Omental fat pad (tissue), 4 donors: ENCODE measurements around the gene DAGLB. TPM values are rescaled to one million over a fixed set of nuclear protein-coding genes. Genes with fewer than 3 reads are reported as not detected.
"Not testable (repeated sequence)": the region's sequence is repeated elsewhere in the genome, so short reads cannot be mapped to it uniquely, and the experiment has no call there.

Experiments
- ATAC-seq: fragments of 150-250 bp; one replicate; pipeline ENCODE4 v1.9.1; 2016; ENCODE audit warnings: mild to moderate bottlenecking, moderate library complexity; ENCODE audit not compliant: low FRiP score
- DNase-seq: peaks from one replicate; pipeline ENCODE4 v3.0.0-alpha.2; 2019; ENCODE audit warnings: low spot score
- CTCF ChIP-seq, 3 donors: fragments of 450-650 bp; IDR thresholded peaks; one replicate each; pipeline ENCODE4 v1.5.1; 2016 to 2017; ENCODE audit warnings: antibody characterized with exemption in 3 of 3, mild to moderate bottlenecking in 3 of 3, moderate library complexity in 2 of 3
- total RNA-seq, 4 donors: library from RNA; depleted of rRNA; stranded (reverse); fragments of >200 nt; gene quantifications; one replicate each; pipeline ENCODE4 v1.1.0, GENCODE V29; 2016

Gene DAGLB
- total RNA-seq, 4 donors from 2014 or later, result 10.7 to 25.9 (median 16.3) TPM

- no peak for TF ChIP-seq CTCF (IDR thresholded peaks at IDR 0.05)
- no peak for ATAC-seq
- no peak for DNase-seq
Observed at GRCh38 chr7:6380310-6381095, 67.3 kb downstream of the DAGLB start.

DNA sequence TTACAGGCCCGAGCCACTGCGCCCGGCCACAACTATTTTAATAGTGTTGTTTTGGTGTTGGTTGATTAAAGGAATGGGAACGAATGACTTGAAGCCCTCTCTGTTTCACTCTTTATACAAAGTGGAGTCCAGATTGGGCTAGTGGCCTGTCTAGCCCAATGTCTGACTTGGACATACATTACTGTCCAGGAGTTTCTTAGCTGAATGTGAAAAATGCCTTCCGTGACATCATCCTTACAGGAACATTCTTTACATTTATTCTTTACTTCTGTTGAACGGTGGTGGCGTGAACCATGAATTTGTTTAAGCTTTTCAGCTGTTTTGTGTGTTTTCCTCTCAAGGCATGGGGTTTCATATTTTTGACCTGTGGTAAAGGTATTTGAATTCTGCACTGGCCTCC is 67.9 kb downstream of the DAGLB start:
- DNase-seq (no peak), ATAC-seq (no peak)
- no peak for TF ChIP-seq CTCF (IDR thresholded peaks at IDR 0.05)

DNA sequence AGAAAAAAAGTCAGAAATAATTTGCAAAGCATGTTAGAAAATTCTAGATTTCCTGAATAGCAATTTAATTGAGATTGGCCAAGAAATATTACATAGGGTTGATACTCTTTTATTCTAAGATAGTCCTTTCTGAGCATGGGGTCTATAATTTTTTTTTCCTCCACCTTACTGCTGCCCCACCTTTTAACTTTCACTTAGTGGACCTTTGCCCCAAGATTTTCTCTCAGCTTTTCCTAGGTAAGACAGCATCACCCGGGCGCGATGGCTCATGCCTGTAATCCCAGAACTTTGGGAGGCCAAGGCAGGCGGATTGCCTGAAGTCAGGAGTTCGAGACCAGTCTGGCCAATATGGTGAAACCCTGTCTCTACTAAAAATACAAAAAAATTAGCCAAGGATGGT is 69.2 kb downstream of the DAGLB start:
- DNase-seq, ATAC-seq: not testable (repeated sequence)

DNA sequence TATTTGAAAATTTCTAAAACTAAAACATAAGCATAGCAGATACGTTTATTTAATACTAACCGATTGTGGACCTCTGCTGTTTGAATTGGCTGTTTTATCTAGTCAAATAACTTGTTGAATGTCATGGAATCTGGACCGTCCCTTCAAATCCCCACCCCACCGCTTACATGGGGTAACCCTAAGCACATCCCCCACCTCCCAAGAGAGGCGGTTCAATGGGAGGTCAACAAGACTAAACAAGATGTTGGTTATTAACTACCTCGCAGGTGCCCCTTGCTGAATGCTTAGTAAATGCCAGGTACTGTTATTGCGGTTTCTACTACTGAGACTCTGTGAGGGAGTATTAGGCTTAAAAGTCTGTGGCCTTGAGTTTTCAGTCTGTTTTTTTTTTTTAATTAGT is 70.9 kb downstream of the DAGLB start:
- ATAC-seq, result no peak
- DNase-seq, result no peak
- TF ChIP-seq CTCF (IDR thresholded peaks at IDR 0.05), result no peak

GRCh38 chr7:6375348-6376101 is 72.2 kb downstream of the DAGLB start:
- no peak for ATAC-seq
- no peak for TF ChIP-seq CTCF (IDR thresholded peaks at IDR 0.05)
- no peak for DNase-seq

DNA sequence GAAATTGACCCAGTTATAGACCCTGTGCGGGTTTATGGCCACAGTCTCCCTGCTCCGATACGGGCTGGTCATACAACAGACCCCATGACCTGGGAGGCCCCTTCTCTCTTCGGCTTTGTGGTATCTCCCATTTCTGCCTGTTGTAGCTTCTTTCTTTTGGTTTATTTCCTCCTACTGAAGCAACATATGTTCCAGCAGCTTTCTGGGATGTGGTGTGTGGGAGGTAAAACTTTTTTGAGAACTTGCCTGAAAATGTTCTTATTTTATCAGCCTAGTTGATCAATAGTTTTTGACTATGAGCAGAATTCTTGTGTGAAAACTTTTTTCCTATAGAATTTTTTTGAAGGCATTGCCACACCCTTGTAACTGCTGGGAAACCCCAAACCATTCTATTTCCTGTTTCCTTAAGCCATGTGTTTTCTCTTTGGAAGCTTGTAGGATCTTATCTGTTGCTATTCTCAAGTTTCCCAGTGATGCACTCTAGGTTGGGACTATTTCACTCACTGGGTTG is 80.0 kb downstream of the DAGLB start:
- TF ChIP-seq CTCF (IDR thresholded peaks at IDR 0.05), result no peak
- ATAC-seq (no peak), DNase-seq (no peak)

- DNase-seq, result no peak
- ATAC-seq, result no peak
- no peak for TF ChIP-seq CTCF (IDR thresholded peaks at IDR 0.05)
Observed at GRCh38 chr7:6365451-6365850, 82.3 kb downstream of the DAGLB start.
